ENCODE data around the gene ZFAND2A.

DNA sequence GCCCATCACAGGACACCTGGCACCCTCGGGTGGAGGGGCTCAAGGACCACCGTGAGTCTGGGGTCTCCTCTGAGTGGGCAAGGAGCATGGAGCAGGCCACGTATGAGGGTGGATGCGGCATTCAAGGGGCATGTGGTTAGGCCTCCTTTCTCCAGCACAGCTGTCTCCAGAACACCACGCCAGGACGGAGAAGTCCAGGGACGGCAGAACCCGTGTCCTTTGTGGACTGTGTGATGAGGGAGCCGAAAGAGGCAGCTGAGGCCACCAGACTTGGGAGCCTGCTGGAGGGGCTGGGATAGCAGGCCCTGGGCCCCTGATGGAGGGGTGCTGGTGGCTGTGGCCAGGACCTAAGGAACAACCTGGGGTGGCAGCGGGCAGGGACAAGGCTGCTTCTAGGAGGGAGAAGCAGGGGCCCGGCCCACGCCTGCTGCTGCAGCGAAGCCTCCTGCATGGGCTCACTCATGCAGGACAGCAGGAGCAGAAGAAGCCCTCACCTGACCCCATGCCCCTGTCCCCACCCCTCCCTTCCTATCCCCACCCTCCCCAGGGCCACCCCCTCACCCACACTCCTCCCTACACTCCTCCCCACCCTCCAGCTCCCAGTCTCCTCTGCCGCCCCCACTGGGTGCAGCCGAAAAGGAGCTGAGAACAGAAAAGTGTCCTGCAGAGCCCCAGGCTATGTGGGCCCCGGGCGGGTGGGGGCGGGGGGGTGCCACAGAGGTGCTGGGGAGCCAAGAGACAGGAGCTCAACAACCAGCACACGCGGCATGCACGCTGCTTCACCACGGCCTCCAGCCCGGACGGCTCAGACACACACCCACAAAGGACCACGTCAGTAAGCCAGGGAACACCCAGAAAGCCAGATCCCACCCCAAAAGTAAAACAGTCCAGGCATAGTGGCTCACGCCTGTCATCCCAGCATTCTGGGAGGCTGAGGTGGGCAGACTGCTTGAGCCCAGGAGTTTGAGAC, 29.7 kb downstream of the ZFAND2A start:
- TF ChIP-seq, protein P1, sequence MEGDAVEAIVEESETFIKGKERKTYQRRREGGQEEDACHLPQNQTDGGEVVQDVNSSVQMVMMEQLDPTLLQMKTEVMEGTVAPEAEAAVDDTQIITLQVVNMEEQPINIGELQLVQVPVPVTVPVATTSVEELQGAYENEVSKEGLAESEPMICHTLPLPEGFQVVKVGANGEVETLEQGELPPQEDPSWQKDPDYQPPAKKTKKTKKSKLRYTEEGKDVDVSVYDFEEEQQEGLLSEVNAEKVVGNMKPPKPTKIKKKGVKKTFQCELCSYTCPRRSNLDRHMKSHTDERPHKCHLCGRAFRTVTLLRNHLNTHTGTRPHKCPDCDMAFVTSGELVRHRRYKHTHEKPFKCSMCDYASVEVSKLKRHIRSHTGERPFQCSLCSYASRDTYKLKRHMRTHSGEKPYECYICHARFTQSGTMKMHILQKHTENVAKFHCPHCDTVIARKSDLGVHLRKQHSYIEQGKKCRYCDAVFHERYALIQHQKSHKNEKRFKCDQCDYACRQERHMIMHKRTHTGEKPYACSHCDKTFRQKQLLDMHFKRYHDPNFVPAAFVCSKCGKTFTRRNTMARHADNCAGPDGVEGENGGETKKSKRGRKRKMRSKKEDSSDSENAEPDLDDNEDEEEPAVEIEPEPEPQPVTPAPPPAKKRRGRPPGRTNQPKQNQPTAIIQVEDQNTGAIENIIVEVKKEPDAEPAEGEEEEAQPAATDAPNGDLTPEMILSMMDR (IDR thresholded peaks at IDR 0.05), result no peak
- TF ChIP-seq EZH2 (IDR thresholded peaks at IDR 0.05) (no peak), EZH2phosphoT487 (IDR thresholded peaks at IDR 0.05) (no peak)

Measured in neural progenitor cell (in vitro differentiated cells).